Ramos (cell line): Measurements from ENCODE around the gene ADAT3.
"Not testable (repeated sequence)": the region's sequence is repeated elsewhere in the genome, so short reads cannot be mapped to it uniquely, and the experiment has no call there.

Source experiments
- in situ Hi-C: fragments of 300-500 bp; cut with MboI; formaldehyde crosslinking; loops from one replicate; pipeline ENCODE4 v1.14.3; 2022; ENCODE audit warnings: low sequenced_read_pairs; ENCODE audit not compliant: unreplicated experiment

ADAT3 gene

DNA sequence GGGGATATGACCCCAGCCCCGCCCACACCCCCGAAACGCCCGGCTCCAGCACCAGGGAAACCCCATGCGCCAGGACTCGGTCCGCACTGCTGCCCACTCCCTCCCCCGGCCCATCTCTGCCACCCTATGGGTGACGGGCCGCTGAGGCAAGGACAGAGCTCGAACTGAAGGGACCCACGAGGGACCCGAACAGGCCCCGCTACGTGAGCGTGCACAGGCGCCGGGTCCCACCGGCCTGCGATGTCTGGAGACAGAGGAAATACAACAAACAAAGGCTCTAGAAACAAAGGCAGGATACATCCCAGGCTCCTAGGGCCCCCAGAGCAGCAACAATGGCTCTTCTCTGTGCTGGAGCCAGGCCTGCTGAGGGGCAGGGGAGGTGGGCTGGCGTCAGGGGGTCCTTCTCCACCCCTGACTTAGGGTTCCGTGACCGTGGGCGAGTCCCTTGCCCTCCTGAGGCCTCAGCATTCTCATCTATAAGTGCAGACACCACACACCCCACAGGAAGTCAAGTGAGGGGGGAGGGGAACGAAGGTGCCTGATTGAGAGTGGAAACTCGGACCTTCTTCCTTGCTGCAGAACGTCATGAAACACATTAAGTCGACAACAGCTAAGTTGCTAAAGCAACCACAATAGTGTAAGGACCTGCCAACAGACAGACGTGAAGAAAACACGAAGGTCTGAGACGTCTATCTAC, 23.0 kb upstream of the ADAT3 start:
- in situ Hi-C loops: no loop called here

- in situ Hi-C loops: no loop called here
Measured at GRCh38 chr19:1882786-1883692, 22.2 kb upstream of the ADAT3 start.

DNA sequence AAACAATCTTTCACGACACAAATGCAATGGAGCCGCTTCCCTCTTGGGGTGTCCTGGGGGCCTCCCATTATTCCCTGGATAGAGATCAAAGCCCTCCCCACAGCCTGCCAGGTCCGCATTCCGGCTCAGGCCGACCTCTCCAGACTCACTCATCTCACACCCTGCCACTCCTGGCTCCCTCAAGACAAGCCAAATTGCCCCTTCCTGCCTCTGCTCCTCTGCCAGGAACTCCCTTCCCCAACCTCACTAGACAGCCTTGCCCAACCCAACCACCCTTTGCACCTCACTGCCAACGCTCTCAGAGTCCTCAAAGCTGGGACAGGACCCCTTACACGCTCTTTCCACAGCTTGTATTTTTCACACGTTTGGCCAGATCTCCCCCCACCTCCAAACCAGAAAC, 21.4 kb upstream of the ADAT3 start:
- in situ Hi-C loops: no loop called here

DNA sequence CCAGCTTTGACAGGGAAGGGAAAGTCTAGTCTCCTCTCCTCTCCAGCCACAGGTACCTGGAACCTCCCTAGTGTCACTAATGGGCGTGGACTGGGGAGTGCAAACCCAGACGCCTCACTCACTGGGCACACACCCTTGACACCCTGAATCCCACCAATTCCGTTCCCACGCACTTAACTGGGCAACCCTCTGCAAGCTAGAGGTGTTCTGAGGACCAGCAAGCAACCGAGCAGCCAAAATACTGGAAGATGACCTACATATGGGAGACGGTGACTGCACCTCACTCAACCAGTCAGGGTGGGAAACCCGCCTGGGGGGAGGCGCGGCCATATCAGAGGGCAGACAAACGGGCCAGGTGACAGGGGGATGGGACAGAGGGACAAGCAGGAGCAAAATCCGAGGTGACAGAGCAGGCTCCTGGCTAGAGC, 20.9 kb upstream of the ADAT3 start:
- in situ Hi-C loops: no loop called here

- in situ Hi-C loops: no loop called here
Measured at GRCh38 chr19:1884719-1885334, 20.4 kb upstream of the ADAT3 start.

DNA sequence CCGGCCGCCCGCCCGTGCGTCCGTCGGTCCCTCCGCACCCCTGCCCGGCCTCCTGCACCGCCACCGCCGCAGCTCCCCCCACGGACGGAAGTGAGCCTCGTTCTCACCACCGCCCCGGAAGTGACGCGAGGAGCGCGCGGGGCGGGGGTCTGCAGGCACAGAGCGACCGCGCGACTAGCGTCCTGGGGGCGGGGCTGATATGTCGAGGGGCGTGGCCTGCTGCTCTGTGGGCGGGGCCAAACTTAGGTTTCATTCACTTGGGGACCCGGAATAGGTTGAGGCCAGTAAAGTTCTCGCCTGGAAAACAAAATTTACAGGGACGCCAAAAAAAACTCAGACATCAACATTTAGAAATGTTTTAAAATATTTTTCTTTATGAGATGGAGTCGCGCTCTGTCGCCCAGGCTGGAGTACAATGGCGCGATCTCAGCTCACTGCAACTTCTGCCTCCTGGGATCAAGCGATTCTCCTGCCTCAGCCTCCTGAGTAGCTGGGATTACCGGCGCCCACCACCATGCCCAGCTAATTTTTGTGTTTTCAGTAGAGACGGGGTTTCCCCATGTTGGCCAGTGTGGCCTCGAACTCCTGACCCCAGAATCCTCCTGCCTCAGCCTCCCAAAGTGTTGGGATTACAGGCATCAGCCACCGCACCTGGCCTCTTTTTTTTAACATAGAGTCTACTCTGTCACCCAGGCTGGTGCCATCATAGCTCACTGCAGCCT, 19.6 kb upstream of the ADAT3 start, which contains the start of gene ABHD17A:
TSS of gene ABHD17A (minus strand) at position 99 of the 722 bp plus-strand sequence. CDS start 3,930 bp downstream, outside the sequence.
- in situ Hi-C loops: not testable (repeated sequence)

DNA sequence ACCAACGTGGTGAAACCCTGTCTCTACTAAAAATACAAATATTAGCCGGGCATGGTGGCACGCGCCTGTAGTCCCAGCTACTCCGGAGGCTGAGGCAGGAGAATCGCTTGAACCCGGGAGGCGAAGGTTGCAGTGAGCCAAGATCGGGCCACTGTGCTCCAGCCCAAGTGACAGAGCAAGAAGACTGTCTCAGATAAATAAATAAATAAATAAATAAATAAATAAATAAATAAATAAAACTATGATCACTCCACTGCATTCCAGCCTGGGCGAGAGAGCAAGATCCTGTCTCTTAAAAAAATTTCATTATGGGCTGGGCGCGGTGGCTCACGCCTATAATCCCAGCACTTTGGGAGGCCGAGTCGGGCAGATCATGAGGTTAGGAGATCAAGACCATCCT, 18.8 kb upstream of the ADAT3 start:
- in situ Hi-C loops: not testable (repeated sequence)

DNA sequence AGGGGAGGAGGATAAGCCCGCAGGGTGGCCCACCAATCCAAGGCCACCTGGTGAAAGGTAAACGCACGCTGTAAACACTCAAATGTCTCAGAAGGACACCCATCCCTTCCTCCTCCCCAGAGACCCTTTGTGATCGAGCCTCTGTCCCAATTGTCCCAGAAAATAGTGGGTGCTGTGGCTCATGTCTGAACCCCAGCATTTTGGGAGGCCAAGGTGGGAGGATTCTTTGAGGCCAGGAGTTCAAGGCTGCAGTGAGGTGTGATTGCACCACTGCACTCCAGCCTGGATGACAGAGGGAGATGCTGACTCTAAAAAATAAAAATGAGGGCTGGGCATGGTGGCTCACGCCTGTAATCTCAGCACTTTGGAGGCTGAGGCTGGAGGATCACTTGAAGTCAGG, 16.8 kb upstream of the ADAT3 start:
- in situ Hi-C loops: no loop called here

DNA sequence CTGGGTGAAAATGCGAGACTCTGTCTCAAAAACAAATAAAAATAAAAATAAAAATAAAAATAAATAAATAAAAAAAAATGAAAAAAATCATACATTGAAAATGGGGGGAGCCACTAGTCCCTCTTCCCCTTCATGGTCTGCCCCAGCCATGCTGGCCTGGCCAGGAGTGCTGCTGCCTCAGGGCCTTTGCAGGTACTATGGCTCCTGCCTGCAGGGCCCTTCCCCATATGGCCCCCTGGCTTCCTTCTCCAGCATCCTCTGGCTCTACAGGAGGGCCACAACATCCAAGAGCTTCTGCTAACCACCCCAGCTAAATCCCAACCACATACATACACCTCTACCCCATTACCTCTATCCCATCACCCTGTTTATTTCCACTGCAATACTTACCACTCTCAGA, 15.3 kb upstream of the ADAT3 start:
- in situ Hi-C loops: no loop called here

DNA sequence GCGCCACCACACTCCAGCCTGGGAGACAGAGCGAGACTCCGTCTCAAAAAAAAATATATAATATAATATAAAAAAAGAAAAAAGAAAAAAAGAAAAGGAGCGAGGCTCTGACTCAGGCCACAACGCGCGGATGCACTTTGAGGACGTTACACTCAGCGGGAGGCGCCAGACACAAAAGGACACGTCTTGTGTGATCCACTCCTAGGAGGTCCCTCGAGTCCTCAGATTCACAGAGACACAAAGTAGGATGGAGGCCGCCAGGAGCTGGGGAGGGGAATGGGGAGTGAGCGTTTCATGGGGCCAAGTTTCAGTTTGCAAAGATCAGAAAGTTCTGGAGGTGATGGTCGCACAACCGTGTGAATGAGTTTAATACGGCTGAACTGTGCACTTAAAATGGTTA, 11.4 kb upstream of the ADAT3 start:
- in situ Hi-C loops: no loop called here

- in situ Hi-C loops: no loop called here
Measured at GRCh38 chr19:1896508-1896907, 8.7 kb upstream of the ADAT3 start.

DNA sequence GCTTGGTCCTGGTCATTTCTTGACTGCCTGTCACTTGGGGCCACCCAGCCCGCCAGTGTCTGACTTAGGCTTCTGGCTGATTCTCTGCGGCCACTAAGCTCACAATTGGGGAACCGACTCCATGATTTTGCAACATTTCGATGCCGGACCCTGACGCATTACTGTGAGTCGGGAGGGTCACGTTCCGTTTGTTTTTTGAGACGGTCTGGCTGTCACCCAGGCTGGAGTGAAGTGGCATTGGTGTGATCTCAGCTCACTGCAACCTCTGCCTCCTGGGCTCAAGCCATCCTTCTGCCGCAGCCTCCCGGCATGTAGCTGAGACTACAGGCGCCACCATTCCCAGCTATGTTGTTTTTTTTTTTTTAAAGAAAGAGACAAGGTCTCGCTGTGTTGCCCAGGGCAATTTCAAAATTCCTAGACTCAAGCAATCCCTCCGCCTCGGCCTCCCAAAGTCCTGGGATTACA, 3.2 kb upstream of the ADAT3 start:
- in situ Hi-C loops: no loop called here

GRCh38 chr19:1902923-1903322, 2.3 kb upstream of the ADAT3 start:
- in situ Hi-C loops: no loop called here

- in situ Hi-C loops: no loop called here
Measured at GRCh38 chr19:1904860-1905109, 414 bp upstream of the ADAT3 start.

DNA sequence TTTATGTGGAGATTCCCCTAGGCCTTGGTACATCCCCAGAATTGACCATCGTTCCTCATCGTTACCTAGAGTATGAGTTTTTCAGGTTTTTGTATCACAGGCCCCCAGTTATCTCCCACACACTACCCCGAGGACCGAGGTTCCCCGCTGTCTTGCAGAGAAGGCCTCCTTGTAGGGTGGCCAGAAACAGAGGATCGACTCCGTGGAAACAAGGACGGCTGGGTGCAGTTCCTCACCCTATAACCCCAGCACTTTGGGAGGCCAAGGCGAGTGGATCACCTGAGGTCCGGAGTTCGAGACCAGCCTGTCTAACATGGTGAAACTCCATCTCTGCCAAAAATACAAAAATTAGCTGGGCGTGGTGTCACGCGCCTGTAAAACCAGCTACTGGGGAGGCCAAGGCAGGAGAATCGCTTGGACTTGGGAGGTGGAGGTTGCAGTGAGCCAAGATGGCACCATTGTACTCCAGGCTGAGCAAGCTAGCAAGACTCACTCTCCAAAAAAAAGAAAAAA, 720 bp downstream of the ADAT3 start:
- in situ Hi-C loops: no loop called here

DNA sequence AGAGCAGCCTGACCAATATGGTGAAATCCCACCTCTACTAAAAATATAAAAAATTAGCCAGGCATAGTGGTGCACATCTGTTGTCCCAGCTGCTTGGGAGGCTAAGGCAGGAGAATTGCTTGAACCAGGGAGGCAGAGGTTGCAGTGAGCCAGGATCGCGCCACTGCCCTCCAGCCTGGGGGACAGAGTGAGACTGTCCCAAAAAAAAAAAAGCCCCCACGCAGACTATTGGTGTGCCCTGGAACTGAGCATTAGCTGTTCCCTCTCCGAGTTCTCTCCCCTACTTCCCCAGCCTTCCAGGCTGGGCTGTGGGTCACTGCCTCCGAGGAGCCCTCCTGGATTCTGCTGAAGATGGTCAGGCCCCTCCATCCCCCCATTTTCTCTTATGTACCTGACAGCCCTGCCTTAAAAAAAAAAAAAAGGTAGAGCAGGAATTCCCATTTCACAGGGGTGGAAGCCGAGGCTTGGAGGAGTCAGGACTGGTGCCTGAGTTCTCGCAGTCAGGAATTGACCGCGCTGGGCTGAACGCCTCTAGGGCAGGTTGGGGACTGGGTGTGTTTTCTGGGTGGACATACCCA, 1.9 kb downstream of the ADAT3 start:
- in situ Hi-C loops: no loop called here

GRCh38 chr19:1907563-1908363, 2.6 kb downstream of the ADAT3 start:
- in situ Hi-C loops: no loop called here

- in situ Hi-C loops: no loop called here
Measured at GRCh38 chr19:1908364-1908678, 3.1 kb downstream of the ADAT3 start.

DNA sequence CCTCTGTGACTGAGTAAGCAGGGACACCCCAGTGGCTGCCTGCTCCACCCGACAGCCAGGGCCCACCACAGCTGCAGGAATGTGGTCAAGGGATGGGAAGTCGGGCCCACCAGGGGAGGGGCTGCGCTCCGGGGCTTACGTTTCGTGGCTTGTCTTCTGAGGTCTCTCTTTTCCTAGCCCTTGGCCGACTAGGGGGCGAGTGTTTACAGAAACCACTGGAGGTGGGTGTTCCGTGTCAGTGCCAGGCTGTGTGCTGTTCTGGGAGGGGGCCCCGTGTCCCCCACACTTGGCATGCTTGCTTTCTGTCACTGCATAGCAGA, 4.5 kb downstream of the ADAT3 start:
- in situ Hi-C loops: no loop called here

DNA sequence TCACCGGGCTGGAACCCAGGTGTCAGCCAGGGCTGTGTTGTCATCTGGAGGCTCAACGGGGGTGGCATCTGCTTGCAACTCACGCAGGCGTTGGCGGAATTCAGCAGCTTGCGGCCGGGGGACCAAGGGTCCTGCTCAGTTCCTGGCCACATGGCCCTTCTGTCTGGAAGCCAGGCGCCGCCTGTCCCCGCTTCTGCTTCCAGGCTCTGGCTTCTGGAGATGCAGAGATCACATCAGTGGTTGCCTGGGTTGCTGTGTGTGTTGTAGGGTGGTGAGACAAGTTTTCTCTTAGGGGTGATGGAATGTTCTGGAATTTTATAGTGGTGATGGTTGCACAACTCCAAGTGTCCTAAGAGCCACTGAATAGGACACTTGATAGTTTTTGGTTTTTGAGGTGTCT, 5.0 kb downstream of the ADAT3 start:
- in situ Hi-C loops: no loop called here
